HG02588 (cell line): ENCODE results near the gene ASPA.
"Not testable (repeated sequence)": the region's sequence is repeated elsewhere in the genome, so short reads cannot be mapped to it uniquely, and the experiment has no call there.

Experiments
- ATAC-seq: cut with Tn5 transposase; IDR thresholded peaks from one replicate; pipeline ENCODE4 v1.9.1; 2021; ENCODE audit warnings: mild to moderate bottlenecking, moderate library complexity; ENCODE audit not compliant: unreplicated experiment

ASPA gene

GRCh38 chr17:3475812-3476610 is at the start of gene ASPA:
Gene ASPA (plus strand): TSS chr17:3475997. CDS start chr17:3476160, 163 bp downstream.
- ATAC-seq, result no peak

DNA sequence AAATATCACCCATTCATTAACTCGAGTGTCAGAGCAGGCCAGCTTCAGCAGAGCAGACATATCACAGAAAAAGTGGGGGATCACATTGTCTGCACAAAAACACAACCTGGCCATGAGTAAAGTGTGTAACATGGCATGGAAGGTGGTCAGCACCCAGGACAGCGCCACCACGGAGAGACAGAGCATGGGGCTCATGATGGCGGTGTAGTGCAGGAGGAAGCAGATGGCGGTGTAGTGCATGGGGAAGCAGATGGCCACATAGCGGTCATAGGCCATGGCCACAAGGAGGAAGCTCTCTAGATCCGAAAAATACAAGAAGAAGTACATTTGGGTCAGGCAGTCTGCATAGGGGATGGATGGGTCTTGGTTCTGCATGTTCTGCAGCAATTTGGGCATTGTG is 42.6 kb upstream of the ASPA start:
- ATAC-seq, result not testable (repeated sequence)

GRCh38 chr17:3433741-3434140 is 42.1 kb upstream of the ASPA start, which contains the start of gene OR1E2:
Gene OR1E2 (minus strand): TSS chr17:3433841. CDS start chr17:3433841, 0 bp downstream.
- no peak for ATAC-seq

DNA sequence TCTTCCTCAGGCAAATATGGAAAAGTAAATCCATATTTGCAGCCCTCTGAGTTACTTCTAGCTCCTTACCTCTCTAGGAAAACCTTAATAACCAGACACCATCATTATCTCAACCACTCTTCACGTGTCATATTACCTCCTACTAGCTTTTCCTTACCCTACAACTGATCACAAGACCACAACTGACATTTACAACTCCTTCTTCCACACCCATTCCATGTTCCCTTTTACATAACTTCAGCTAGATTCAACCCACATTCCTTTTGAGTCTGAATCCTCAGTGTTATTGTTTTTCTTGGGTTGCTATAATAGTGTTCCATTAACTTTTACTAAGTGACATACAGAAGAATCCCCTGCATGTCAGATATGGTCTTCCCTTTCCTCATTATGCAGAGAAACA is 37.4 kb upstream of the ASPA start:
- ATAC-seq, result no peak

DNA sequence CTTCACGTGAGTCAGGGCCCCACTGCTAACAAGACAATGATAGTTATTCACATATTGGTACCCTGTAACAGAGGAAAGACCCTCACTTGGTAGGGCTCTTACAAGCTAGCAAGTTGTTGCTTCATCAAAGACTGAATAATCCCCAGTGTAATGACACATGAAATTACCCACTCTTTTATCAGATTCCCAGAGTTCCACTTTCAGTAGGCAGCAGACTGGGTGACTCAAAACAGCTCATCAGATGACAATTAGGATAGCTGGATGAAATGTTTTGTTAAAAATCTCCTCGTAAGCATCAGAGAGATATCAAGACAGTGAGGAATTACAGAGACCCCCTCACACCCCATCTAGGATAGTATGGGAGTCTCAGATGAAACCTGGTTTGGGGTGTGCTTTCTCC is 35.3 kb upstream of the ASPA start:
- ATAC-seq, result no peak

DNA sequence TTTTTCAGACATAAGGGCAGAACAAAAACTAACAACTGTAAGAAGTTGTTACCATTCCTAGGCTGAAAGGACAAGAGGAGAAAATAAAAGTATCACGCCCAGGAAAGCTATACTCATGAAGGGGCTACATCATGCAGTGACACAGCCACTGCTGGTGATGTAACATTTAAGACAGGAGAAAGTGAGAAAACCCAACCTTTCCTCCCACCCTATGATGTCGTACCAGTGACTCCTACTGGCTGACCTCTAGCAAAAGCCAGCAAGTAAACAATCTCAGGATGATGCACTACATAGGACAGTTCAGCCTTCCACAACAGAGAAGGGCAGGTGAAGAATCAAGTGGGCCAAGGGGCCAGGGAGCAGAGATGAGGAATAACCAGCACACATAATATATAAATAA is 28.2 kb upstream of the ASPA start:
- ATAC-seq, result no peak

- ATAC-seq, result no peak
Observed at GRCh38 chr17:3448059-3448665, 27.6 kb upstream of the ASPA start.

DNA sequence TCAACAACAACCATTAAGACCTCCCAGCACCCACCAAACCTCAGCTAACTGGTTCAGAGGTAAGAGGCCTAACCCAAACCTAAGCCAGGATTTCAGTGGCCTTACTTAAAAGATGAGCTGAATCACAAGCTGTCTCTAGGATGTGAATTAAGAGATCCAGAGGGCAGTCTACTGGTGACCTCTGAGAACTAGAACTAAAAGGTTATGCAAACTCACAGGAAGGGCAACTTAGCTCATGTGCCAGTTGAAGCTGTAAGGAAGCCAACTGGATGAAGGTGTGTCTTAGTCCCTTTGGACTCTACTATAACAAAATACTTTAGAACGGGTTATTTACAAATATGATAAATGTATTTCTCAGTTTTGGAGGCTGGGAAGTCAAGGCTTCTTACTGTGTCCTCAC is 9.4 kb upstream of the ASPA start:
- not testable (repeated sequence) for ATAC-seq

- no peak for ATAC-seq
Observed at GRCh38 chr17:3469529-3469928, 6.3 kb upstream of the ASPA start.

GRCh38 chr17:3471599-3471998 is 4.2 kb upstream of the ASPA start, which contains the start of gene SPATA22:
Gene SPATA22 (minus strand): TSS chr17:3471819. CDS start chr17:3469325, 2,494 bp downstream.
- ATAC-seq, result no peak

GRCh38 chr17:3472137-3472536 is 3.7 kb upstream of the ASPA start:
- no peak for ATAC-seq

DNA sequence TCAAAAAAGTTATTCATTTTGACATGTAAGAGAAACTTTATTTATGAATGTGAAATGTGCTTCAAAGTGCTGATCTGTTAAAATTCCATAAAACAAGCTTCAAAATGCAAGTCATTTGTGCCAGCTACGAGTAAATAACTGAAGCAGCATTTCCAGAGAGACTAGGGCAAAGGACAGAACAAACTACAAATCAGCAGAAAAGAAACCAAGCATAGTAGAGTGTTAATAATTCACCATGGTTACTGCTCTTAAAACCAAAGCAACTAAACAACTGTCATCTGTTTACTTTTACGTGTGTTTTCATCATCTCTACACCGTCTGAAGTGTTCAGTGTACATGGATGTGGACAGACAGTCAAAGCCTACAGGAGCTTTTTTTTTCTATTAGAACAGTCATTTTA is 1.6 kb upstream of the ASPA start:
- no peak for ATAC-seq

DNA sequence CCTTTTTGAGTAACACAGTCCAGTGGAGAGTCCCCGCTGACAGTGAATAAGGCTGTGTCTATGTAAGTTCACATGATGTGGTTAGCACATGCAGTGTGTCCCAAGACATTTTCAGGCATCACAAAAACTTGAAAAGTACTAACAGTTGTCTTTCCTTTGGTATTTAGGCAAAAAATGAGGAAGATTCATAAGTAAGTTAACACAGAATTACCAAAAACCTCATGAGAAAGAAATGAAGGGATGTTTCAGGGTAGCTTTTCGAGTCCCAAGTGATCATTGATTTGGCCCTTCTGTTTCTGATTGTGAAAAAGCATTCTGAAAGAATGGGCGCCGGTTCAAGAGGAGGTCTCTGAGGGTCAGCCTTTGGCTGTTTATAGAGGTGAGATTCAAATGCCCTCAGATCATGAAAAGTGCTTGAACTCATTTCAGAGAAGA is 529 bp upstream of the ASPA start:
- no peak for ATAC-seq

- no peak for ATAC-seq
Observed at GRCh38 chr17:3479988-3480387, 4.2 kb downstream of the ASPA start.

DNA sequence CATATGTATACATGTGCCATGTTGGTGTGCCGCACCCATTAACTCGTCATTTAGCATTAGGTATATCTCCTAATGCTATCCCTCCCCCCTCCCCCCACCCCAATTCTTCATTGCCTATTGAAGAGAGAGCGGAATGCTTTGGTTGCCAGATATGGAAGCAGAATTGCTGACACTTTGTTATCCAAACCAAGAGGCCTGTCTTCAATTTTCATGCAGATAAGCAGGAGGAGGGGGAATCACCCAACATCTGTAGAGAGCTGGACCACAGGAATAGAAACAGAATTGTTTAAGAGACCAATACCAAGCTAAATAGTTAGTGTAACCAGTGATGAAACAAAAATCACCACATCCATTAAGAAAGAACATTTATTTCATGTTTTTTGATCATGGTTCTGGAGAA is 7.1 kb downstream of the ASPA start:
- ATAC-seq, result no peak

GRCh38 chr17:3485481-3486068 is 9.8 kb downstream of the ASPA start:
- ATAC-seq, result no peak

DNA sequence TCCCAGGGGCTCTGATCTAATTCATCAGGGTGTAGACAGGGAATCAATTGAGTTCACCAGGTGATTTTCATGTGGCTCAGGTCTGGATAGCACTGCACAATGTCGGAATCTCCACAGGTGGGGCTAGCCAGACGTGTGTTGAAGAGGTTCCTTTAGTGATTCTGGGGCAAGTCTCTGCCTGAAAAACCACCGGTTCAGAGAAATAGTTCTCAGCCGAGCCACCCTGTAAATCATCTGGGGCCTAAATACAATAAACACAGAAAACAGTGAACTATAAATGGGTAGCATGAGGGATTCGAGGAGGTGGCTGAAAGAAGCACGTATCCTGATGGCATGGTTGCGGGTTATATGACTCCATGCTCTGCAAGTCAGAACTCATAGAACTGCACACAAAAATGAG is 21.3 kb downstream of the ASPA start:
- ATAC-seq, result no peak

- no peak for ATAC-seq
Observed at GRCh38 chr17:3501344-3501743, 25.5 kb downstream of the ASPA start.

- ATAC-seq, result no peak
Observed at GRCh38 chr17:3502466-3502865, 26.7 kb downstream of the ASPA start.

GRCh38 chr17:3503285-3503684 is 27.5 kb downstream of the ASPA start:
- ATAC-seq, result no peak

DNA sequence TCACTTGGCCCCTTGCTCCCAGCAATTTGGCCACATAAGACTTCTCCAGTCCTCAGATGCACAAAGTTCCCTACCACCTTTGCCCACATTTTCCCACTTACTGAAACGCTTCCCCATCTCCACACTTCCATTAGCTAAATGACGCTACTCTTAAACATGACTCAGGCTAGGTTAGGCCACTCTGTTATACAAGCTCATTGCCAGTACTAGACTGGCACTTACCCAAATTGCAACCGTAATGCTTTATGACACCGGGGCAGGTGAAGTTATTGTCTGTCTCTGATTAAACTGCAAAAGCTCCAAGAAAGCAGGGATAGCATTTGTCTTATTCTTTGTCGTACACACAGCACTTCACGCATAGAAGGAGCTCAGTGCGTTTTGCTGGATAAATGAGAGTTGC is 29.2 kb downstream of the ASPA start:
- no peak for ATAC-seq

GRCh38 chr17:3506054-3506453 is 30.3 kb downstream of the ASPA start:
- no peak for ATAC-seq
